ENCODE measurements around the gene POLN. TPM values are rescaled to one million over a fixed set of nuclear protein-coding genes. Genes with fewer than 3 reads are reported as not detected.
"Not testable (repeated sequence)": the region's sequence is repeated elsewhere in the genome, so short reads cannot be mapped to it uniquely, and the experiment has no call there.

POLN gene
- total RNA-seq, 1 experiment from 2014 or later: 1.3 TPM

GRCh38 chr4:2217726-2218125 is 24.2 kb downstream of the POLN start:
- H4K20me1 ChIP-seq (ENCODE audit: insufficient read depth): no peaks in the 10 kb centered on the region; the same call in 1 of the 2 replicates
- no peaks in the 10 kb centered on the region for H3K79me2 ChIP-seq (ENCODE audit: low read depth)
- 0 out of 2 replicates have a peak, but pooled peaks cover 5% of the 10 kb centered on the region for H3F3A ChIP-seq (ENCODE audit: insufficient read depth, low read depth)
- CTCF ChIA-PET: interaction anchor here (0.6 to 1.0 kb wide), 2 partner anchors 24 to 28 kb away, joined by 3 to 4 read pairs; partner anchors contain the start of genes HAUS3 and POLN
- no TSS peak for BruUV-seq (replicated peaks)
- H3K27me3 ChIP-seq (ENCODE audit: insufficient read depth, low read depth): peaks cover 2% of the 10 kb centered on the region; the same call in 1 of the 2 replicates
- H2AFZ ChIP-seq: no peak overlapping the region
- no peak overlapping the region for H3K4me3 ChIP-seq
- no peak overlapping the region for H3K27ac ChIP-seq
- H3K4me1 ChIP-seq (replicated peaks; ENCODE audit: insufficient read depth): peaks cover 5% of the 10 kb centered on the region
- DNase-seq: peak in 1 of 2 experiments; percentile 67
- H3K36me3 ChIP-seq (ENCODE audit: low read depth): no peaks in the 10 kb centered on the region
- no peaks in the 10 kb centered on the region for H3K9me2 ChIP-seq (ENCODE audit: insufficient read depth)
- no peaks in the 10 kb centered on the region for H3K9me3 ChIP-seq (ENCODE audit: insufficient read depth, low read depth)
- intact Hi-C loops (cut with micrococcal nuclease; ENCODE audit: unreplicated experiment): no loop called here
- no peak overlapping the region for H3K4me2 ChIP-seq
- POLR2A ChIA-PET (ENCODE audit: unreplicated experiment): interaction anchor here (1.1 kb wide), 1 partner anchor 150 kb away, joined by 3 read pairs; no protein-coding TSS in a partner anchor
- TF ChIP-seq, protein P1, sequence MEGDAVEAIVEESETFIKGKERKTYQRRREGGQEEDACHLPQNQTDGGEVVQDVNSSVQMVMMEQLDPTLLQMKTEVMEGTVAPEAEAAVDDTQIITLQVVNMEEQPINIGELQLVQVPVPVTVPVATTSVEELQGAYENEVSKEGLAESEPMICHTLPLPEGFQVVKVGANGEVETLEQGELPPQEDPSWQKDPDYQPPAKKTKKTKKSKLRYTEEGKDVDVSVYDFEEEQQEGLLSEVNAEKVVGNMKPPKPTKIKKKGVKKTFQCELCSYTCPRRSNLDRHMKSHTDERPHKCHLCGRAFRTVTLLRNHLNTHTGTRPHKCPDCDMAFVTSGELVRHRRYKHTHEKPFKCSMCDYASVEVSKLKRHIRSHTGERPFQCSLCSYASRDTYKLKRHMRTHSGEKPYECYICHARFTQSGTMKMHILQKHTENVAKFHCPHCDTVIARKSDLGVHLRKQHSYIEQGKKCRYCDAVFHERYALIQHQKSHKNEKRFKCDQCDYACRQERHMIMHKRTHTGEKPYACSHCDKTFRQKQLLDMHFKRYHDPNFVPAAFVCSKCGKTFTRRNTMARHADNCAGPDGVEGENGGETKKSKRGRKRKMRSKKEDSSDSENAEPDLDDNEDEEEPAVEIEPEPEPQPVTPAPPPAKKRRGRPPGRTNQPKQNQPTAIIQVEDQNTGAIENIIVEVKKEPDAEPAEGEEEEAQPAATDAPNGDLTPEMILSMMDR (conservative IDR thresholded peaks at IDR 0.05): no peak
- no peak for TF ChIP-seq EZH2 (IDR thresholded peaks at IDR 0.05; ENCODE audit: low read depth)

- Histone ChIP-seq H3K4me3 (no peak overlapping the region), H3K4me2 (no peak overlapping the region), H4K20me1 (ENCODE audit: insufficient read depth) (no peaks in the 10 kb centered on the region), H3K9me3 (ENCODE audit: insufficient read depth, low read depth) (no peaks in the 10 kb centered on the region), H3K79me2 (ENCODE audit: low read depth) (no peaks in the 10 kb centered on the region), H3F3A (ENCODE audit: insufficient read depth, low read depth) (no peaks in the 10 kb centered on the region), H3K4me1 (replicated peaks; ENCODE audit: insufficient read depth) (no peaks in the 10 kb centered on the region), H3K27me3 (ENCODE audit: insufficient read depth, low read depth) (peaks cover 5% of the 10 kb centered on the region; the same call in 1 of the 2 replicates), H3K9me2 (ENCODE audit: insufficient read depth) (no peaks in the 10 kb centered on the region), H3K27ac (no peak overlapping the region), H2AFZ (no peak overlapping the region), H3K36me3 (ENCODE audit: low read depth) (no peaks in the 10 kb centered on the region)
- intact Hi-C loops (cut with micrococcal nuclease; ENCODE audit: unreplicated experiment): no loop called here
- POLR2A ChIA-PET (ENCODE audit: unreplicated experiment): no interaction called here
- no peak for DNase-seq
- TF ChIP-seq EZH2 (IDR thresholded peaks at IDR 0.05; ENCODE audit: low read depth): no peak
- TF ChIP-seq, protein P1 (conservative IDR thresholded peaks at IDR 0.05): no peak
- no TSS peak for BruUV-seq (replicated peaks)
- CTCF ChIA-PET: no interaction called here
Observed at GRCh38 chr4:2212831-2213230, 29.1 kb downstream of the POLN start.

GRCh38 chr4:2202789-2203188 is 39.1 kb downstream of the POLN start:
- BruUV-seq (replicated peaks); DNase-seq; H3K9me3 ChIP-seq (ENCODE audit: insufficient read depth, low read depth); H3F3A ChIP-seq (ENCODE audit: insufficient read depth, low read depth); H3K4me3 ChIP-seq; H4K20me1 ChIP-seq (ENCODE audit: insufficient read depth); H3K27me3 ChIP-seq (ENCODE audit: insufficient read depth, low read depth); H3K79me2 ChIP-seq (ENCODE audit: low read depth); H3K4me2 ChIP-seq; CTCF ChIA-PET; H3K9me2 ChIP-seq (ENCODE audit: insufficient read depth); H2AFZ ChIP-seq; POLR2A ChIA-PET (ENCODE audit: unreplicated experiment); H3K36me3 ChIP-seq (ENCODE audit: low read depth); intact Hi-C loops (cut with micrococcal nuclease; ENCODE audit: unreplicated experiment); H3K27ac ChIP-seq: not testable (repeated sequence)
- H3K4me1 ChIP-seq (replicated peaks; ENCODE audit: insufficient read depth): peaks cover 11% of the 10 kb centered on the region; the same call in 1 of the 2 replicates

- DNase-seq: no peak
- H3K9me3 ChIP-seq (ENCODE audit: insufficient read depth, low read depth): no peaks in the 10 kb centered on the region; the same call in 1 of the 2 replicates
- H3K36me3 ChIP-seq (ENCODE audit: low read depth): no peaks in the 10 kb centered on the region
- H3K27ac ChIP-seq: no peak overlapping the region
- no peaks in the 10 kb centered on the region for H3K79me2 ChIP-seq (ENCODE audit: low read depth)
- no peaks in the 10 kb centered on the region for H3K4me1 ChIP-seq (replicated peaks; ENCODE audit: insufficient read depth)
- H3K27me3 ChIP-seq (ENCODE audit: insufficient read depth, low read depth): 0 out of 2 replicates have a peak, but pooled peaks cover 3% of the 10 kb centered on the region
- H3K9me2 ChIP-seq (ENCODE audit: insufficient read depth): no peaks in the 10 kb centered on the region
- no peak overlapping the region for H3K4me2 ChIP-seq
- no TSS peak for BruUV-seq (replicated peaks)
- H4K20me1 ChIP-seq (ENCODE audit: insufficient read depth): no peaks in the 10 kb centered on the region
- intact Hi-C loops (cut with micrococcal nuclease; ENCODE audit: unreplicated experiment): no loop called here
- ChIA-PET POLR2A (ENCODE audit: unreplicated experiment) (no interaction called here), CTCF (interaction anchor here (0.5 kb wide), 1 partner anchor 335 kb away, joined by 7 read pairs; no protein-coding TSS in a partner anchor)
- TF ChIP-seq, protein P1 (conservative IDR thresholded peaks at IDR 0.05): no peak
- TF ChIP-seq EZH2 (IDR thresholded peaks at IDR 0.05; ENCODE audit: low read depth): no peak
- H3K4me3 ChIP-seq: no peak overlapping the region
- H2AFZ ChIP-seq: no peak overlapping the region
- H3F3A ChIP-seq (ENCODE audit: insufficient read depth, low read depth): no peaks in the 10 kb centered on the region
Observed at GRCh38 chr4:2194496-2194895, 47.4 kb downstream of the POLN start.

Measured in PC-9 (cell line).